ENCODE measurements around the gene RGS3.

The RGS3 gene

DNA sequence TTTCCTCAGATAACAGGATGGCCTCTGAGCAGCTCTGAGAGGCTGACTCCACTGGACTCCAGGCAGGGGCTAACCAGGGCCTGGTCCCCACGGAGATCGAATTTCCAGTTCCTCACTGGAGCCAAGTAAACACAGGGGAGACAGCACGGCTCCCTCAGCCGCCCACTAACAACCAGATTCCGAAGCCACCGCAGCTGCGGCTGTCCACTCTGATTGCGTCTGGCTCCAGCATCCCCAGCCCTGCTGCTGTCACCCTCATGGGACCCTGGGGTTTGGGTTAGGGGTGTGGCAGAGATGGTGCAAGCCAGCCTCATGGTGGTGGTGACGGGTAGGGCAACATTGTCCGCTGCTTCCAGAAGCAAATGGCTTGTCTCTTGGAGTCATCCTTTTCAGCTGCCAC lies 172.6 kb downstream of the RGS3 start:
- H3K9me3 ChIP-seq (ENCODE audit: control insufficient read depth, insufficient read depth, low read depth, low read length) = no peaks in the 10 kb centered on the region
- TF ChIP-seq ZNF10 (tag by site-specific recombination; IDR thresholded peaks at IDR 0.05) (no peak), ZFHX2 (tag by site-specific recombination; conservative IDR thresholded peaks at IDR 0.05) (peak; percentile 27; the same call in 1 of the 2 replicates)
- H3K4me1 ChIP-seq (ENCODE audit: control insufficient read depth, insufficient read depth, low read length) = no peaks in the 10 kb centered on the region
- POLR2A ChIA-PET = no interaction called here
- H3K36me3 ChIP-seq (ENCODE audit: control insufficient read depth in 2 of 2, insufficient read depth in 1 of 2, low read length in 2 of 2) = no peaks in the 10 kb centered on the region
- no peak overlapping the region for H3K4me3 ChIP-seq (ENCODE audit: low read depth, low read length)
- CTCF ChIA-PET = interaction anchor here (0.7 to 2.4 kb wide), 4 partner anchors 19 to 103 kb away, joined by 3 to 17 read pairs (median 6); no protein-coding TSS in a partner anchor
- H3K27ac ChIP-seq (ENCODE audit: extremely low read depth, low read depth, low read length) = no peak overlapping the region

DNA sequence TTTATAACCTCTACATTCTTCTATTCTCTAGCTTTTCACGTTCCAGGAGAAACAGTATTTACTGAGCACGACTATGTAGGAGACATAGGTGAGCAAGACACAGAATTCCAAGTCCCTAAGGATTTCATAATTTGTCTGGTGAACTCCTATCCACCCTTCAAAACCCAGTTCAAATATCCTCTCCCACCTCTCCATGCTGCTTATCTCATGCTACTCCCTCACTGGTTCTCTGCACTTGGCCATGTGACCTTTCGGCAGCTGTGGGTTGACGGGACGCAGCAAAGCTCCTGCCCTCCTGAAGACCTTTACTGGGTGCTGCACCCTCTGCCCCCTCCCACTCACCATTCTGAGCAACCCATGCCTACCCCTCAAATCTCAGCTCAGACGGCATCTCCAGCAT lies 173.2 kb downstream of the RGS3 start:
- TF ChIP-seq ZFHX2 (tag by site-specific recombination; conservative IDR thresholded peaks at IDR 0.05) = no peak
- peak; percentile 93 for TF ChIP-seq ZFP3 (tag by site-specific recombination; IDR thresholded peaks at IDR 0.05; ENCODE audit: low read depth)
- ChIA-PET CTCF (interaction anchor here (0.6 to 2.4 kb wide), 4 partner anchors 18 to 97 kb away, joined by 3 to 17 read pairs (median 7); no protein-coding TSS in a partner anchor), POLR2A (no interaction called here)
- no peak overlapping the region for H3K4me3 ChIP-seq (ENCODE audit: low read depth, low read length)
- H3K9me3 ChIP-seq (ENCODE audit: control insufficient read depth, insufficient read depth, low read depth, low read length) = no peaks in the 10 kb centered on the region
- no peaks in the 10 kb centered on the region for H3K36me3 ChIP-seq (ENCODE audit: control insufficient read depth in 2 of 2, insufficient read depth in 1 of 2, low read length in 2 of 2)
- H3K4me1 ChIP-seq (ENCODE audit: control insufficient read depth, insufficient read depth, low read length) = no peaks in the 10 kb centered on the region
- H3K27ac ChIP-seq (ENCODE audit: extremely low read depth, low read depth, low read length) = no peak overlapping the region

GRCh38 chr9:113638490-113638889 lies 175.0 kb downstream of the RGS3 start:
- Histone ChIP-seq H3K27ac (ENCODE audit: extremely low read depth, low read depth, low read length) (no peak overlapping the region), H3K4me1 (ENCODE audit: control insufficient read depth, insufficient read depth, low read length) (no peaks in the 10 kb centered on the region), H3K9me3 (ENCODE audit: control insufficient read depth, insufficient read depth, low read depth, low read length) (no peaks in the 10 kb centered on the region), H3K4me3 (ENCODE audit: low read depth, low read length) (no peak overlapping the region), H3K36me3 (ENCODE audit: control insufficient read depth in 2 of 2, insufficient read depth in 1 of 2, low read length in 2 of 2) (no peaks in the 10 kb centered on the region)
- POLR2A ChIA-PET = no interaction called here
- TF ChIP-seq GLI4 (tag by site-specific recombination; IDR thresholded peaks at IDR 0.05) (no peak), ZFHX2 (tag by site-specific recombination; conservative IDR thresholded peaks at IDR 0.05) (no peak), TRIM28 (IDR thresholded peaks at IDR 0.05; ENCODE audit: borderline replicate concordance, low read length) (no peak), WT1 (tag by site-specific recombination; IDR thresholded peaks at IDR 0.05) (no peak), ZNF629 (tag by site-specific recombination; IDR thresholded peaks at IDR 0.05) (no peak), ZNF776 (tag by site-specific recombination; IDR thresholded peaks at IDR 0.05; ENCODE audit: borderline replicate concordance) (no peak), ZSCAN23 (tag by site-specific recombination; IDR thresholded peaks at IDR 0.05) (no peak), ZNF610 (tag by site-specific recombination; IDR thresholded peaks at IDR 0.05; ENCODE audit: borderline replicate concordance) (no peak), ZNF658 (tag by site-specific recombination; IDR thresholded peaks at IDR 0.05) (no peak), ZNF121 (tag by site-specific recombination; IDR thresholded peaks at IDR 0.05) (no peak), ZNF10 (tag by site-specific recombination; IDR thresholded peaks at IDR 0.05) (no peak), ZNF792 (tag by site-specific recombination; IDR thresholded peaks at IDR 0.05) (no peak), ZNF677 (tag by site-specific recombination; IDR thresholded peaks at IDR 0.05) (no peak)
- TF ChIP-seq, protein P1, sequence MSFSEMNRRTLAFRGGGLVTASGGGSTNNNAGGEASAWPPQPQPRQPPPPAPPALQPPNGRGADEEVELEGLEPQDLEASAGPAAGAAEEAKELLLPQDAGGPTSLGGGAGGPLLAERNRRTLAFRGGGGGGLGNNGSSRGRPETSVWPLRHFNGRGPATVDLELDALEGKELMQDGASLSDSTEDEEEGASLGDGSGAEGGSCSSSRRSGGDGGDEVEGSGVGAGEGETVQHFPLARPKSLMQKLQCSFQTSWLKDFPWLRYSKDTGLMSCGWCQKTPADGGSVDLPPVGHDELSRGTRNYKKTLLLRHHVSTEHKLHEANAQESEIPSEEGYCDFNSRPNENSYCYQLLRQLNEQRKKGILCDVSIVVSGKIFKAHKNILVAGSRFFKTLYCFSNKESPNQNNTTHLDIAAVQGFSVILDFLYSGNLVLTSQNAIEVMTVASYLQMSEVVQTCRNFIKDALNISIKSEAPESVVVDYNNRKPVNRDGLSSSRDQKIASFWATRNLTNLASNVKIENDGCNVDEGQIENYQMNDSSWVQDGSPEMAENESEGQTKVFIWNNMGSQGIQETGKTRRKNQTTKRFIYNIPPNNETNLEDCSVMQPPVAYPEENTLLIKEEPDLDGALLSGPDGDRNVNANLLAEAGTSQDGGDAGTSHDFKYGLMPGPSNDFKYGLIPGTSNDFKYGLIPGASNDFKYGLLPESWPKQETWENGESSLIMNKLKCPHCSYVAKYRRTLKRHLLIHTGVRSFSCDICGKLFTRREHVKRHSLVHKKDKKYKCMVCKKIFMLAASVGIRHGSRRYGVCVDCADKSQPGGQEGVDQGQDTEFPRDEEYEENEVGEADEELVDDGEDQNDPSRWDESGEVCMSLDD (tag by site-specific recombination; IDR thresholded peaks at IDR 0.05) = no peak
- TF ChIP-seq, protein P2, sequence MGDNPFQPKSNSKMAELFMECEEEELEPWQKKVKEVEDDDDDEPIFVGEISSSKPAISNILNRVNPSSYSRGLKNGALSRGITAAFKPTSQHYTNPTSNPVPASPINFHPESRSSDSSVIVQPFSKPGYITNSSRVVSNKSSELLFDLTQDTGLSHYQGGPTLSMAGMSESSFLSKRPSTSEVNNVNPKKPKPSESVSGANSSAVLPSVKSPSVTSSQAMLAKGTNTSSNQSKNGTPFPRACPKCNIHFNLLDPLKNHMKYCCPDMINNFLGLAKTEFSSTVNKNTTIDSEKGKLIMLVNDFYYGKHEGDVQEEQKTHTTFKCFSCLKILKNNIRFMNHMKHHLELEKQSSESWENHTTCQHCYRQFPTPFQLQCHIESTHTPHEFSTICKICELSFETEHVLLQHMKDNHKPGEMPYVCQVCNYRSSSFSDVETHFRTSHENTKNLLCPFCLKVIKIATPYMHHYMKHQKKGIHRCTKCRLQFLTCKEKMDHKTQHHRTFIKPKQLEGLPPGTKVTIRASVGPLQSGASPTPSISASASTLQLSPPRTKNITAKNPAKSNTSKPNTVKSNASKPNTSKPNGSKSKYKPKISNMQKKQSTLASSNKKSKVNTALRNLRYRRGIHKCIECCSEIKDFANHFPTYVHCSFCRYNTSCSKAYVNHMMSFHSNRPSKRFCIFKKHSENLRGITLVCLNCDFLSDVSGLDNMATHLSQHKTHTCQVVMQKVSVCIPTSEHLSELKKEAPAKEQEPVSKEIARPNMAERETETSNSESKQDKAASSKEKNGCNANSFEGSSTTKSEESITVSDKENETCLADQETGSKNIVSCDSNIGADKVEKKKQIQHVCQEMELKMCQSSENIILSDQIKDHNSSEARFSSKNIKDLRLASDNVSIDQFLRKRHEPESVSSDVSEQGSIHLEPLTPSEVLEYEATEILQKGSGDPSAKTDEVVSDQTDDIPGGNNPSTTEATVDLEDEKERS (tag by site-specific recombination; IDR thresholded peaks at IDR 0.05) = no peak
- CTCF ChIA-PET = interaction anchor here (0.5 to 0.7 kb wide), 3 partner anchors 16 to 172 kb away, joined by 3 read pairs; no protein-coding TSS in a partner anchor

All from HEK293 (cell line).